ENCODE results near the gene CDH19.

CDH19 gene, protein sequence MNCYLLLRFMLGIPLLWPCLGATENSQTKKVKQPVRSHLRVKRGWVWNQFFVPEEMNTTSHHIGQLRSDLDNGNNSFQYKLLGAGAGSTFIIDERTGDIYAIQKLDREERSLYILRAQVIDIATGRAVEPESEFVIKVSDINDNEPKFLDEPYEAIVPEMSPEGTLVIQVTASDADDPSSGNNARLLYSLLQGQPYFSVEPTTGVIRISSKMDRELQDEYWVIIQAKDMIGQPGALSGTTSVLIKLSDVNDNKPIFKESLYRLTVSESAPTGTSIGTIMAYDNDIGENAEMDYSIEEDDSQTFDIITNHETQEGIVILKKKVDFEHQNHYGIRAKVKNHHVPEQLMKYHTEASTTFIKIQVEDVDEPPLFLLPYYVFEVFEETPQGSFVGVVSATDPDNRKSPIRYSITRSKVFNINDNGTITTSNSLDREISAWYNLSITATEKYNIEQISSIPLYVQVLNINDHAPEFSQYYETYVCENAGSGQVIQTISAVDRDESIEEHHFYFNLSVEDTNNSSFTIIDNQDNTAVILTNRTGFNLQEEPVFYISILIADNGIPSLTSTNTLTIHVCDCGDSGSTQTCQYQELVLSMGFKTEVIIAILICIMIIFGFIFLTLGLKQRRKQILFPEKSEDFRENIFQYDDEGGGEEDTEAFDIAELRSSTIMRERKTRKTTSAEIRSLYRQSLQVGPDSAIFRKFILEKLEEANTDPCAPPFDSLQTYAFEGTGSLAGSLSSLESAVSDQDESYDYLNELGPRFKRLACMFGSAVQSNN

DNA sequence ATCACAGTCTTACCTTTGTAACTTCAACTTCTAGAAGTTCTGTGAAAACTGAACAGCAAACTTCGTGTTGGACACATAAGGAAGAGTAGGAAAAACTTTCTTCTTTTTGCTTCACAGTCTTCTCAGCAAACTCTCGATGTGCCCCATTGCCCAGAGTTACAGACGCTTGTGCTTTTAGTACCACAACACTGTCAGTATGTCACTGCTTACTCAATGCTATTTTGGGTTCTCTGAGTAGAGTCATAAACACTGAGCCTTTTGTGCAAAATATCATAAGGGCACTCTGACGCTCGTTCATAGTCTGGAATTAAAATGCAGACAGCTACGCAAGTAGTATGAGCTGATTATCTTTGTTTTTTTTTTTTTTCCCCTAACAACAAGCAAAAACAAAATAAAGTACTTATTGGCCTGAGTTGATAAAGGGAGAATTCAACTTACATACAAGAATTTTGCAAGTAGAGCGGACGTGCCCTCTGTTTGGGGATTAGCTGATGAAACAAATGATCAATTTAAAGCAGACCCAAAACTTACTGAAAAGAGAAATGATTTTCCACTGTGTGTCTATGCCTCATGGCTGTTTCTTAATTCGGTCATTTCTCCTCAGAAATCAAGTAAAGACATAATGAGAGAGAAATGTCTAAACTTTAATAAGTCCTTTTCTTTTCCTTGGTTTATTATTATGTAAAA is at the start of gene CDH19:
CDH19 (minus strand) TSS at position 150 of the 687 bp plus-strand sequence. CDS start 31,886 bp downstream, outside the sequence.
- DNase-seq: no peak

DNA sequence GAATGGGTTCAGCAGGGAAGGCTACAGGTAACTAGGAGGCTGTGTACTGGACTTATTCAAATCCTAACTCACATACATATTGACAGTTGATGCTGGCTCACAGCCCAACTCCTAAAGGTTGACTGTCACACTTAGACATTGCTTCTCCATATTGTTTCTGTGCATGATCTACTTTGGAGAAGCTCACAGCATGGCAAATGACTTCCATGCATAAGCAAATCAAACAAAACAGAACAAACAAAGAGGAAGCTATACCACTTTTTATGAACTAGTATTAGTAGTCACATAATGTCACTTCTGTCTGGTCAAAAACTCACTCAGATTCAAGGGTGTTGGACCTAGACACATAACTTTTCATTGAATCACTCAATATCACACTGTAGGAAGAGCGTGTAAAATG is 43.8 kb upstream of the CDH19 start:
- no peak for DNase-seq

DNA sequence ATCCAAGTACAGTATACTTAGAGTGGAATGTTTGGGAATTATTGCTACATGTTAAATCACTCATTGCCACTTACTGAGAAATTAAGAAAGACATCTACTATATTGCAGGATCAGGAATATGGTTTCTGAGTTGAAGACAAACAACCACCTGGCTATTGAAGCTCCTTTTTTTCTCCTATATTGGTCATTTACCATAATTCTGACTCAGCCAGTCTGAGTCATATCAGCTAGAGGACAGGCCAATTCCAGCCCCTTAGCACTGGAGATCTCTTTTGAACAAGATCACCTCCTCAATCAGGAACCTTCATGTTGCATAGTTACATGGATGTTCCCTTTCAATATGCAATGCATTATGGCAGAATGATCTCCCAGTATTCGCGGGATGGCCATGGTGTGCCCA is 42.7 kb upstream of the CDH19 start:
- DNase-seq: no peak

DNA sequence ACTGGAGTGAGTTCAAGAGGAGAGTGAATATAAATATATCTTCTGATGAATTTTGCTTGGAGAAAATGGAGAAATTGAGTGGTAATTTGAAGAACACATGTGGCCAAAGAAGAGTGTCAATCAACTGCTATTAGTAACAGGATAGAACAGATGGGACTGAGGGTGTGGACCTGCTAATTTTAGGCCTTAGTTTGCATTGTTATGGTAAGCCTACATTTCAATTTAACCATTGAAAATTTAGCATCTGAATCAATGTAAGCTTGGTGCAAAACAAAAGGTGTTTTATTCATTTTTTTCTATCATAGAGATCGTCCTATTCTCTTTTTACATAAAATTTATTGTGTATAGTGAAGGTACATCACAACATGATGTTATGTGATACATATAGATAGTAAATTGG is 42.1 kb upstream of the CDH19 start:
- no peak for DNase-seq

DNA sequence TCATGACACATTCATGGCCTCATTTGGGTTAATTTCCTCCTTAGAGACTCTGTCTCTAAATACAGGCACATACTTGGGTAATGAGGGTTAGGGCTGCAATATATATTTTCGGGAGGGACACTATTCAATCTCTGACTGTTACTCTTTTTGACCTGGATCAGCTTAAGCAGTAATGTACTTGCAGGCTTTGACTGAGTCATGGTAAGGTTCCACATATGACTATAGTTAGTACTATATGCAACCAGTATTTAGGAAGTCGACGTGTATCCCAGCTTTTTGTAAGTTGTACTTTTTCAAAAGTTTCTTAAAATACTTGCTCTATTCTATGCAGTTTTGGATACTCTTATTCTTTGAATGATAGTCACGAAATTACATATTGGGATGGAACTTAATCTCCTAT is 37.2 kb upstream of the CDH19 start:
- DNase-seq: no peak

DNA sequence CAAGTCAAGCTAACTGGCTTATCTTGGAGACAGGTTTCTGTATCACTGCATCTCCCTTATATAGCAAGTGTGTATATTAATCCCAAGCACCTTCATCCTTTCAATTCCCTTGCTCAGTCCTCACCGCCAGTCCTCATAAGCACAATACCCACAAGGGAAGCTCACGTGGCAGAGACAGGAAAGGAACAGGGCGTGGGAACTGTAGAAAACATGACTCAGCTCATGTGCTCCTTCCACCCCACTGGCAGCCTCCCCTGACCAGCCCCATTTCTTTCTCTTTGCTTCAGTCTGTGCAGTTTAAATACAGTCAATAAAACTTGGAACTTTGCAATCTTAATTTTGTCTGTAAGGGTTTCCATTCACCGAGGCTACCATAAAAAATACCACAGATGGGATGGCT is 36.5 kb upstream of the CDH19 start:
- no peak for DNase-seq

DNA sequence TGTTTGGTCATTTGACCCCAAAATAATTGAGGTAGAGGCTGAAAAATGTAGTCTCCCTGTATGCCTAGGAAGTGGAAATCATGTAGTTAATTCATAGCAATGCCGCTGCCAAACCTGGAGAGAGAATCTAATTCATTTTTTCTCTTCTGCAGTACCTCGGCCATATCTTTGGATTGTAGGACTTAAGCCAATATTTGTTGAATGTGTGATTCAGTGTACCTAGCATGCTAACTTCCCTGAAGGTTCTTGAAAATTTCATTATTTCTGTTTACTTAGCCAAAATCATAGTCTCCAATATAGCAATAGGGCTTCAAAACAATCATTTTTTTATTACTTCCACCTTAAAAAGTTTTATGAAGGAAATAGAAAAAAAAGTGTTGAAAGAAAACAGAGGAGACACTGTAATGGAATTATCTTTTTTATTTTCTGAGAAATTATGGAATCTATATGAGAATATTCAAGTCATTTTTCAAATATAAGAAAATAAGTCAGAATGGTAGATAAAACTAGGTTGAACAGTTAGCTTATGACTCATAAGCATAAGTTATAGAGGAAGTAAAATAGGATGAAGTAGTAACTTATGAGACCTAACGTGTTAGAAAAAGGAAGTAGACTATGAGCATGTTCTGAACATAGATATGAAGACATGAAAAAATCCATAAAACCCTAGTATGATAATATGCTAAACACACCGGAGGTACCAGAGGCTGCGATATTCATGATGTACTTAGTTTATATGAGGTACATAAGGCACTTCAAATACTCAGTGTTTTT is 35.2 kb upstream of the CDH19 start:
- peak; percentile 58 to 61 for DNase-seq

DNA sequence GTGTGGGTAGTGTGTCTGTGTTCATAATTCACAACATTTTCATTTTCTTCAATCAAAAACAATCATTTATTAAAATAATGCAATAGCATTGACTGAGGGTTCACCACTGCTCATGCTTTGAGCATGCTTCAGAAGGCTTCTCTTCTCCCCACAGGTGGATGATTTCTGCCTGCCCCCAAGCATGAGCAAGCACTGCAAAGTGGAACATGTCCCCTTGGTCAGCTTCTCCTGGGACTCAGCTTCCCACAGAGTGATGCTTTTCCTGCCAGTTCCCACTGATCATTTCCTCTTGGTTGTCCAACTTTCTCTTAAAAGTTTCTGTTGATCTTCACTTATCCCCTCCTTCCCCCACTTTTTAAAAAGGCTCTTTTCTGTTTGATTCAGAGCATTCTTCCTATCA is 31.5 kb upstream of the CDH19 start:
- DNase-seq: no peak

DNA sequence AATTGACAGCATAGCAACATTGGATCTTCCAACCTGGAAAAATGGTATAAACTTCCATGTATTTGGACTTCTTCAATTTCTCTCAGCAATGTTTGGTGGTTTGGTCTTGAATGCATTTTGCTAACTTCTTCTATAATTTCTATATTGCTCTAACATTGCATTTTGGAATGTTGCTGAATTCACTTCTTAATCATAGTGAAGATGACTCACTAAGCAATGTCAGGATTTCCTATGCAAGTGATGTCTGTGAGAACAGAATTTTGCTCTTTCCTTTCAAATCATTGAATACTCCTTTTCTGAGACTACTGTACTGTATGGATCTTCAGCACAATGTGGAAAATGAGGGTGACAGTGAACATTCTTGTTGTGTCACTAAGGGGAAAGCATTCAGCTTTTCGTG is 28.9 kb upstream of the CDH19 start:
- no peak for DNase-seq

DNA sequence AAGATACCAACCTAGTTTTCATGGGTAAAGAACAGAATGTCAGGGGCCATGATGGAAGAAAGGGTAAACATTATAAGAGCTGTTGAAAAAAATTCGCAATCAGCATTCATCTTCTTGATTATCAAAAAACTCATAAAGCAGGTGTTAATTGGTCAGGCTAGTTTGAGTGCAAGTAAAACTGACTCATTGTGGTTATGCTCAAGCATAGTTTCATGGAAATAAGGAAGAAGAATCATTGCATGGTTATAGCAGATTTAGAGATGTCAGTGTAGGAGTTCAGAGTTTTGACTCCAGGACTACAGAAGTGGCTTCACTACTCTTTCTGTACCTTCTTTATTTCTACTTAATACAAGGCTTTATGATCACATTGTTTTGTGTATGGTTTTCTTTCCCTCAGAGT is 26.9 kb upstream of the CDH19 start:
- DNase-seq: peak in 1 of 2 experiments; percentile 18

DNA sequence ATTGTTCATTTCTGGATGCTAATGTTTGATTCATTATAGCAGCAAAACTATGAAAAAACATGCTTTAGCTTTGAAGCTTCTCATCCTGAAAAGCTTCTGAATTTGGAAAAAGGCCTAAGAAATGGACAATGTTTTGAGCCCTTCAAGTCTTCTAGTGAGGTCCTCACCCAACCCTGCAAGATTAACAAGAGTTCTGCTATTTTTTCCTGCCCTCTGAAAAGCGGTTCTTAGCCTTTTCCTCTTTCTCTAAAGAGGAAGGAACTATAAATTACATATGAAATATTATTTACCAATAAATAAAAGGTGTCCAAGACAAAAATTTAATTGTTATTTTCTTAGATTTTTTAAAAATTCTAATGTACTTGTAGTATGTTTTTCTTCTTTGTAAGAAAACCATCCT is 19.9 kb upstream of the CDH19 start:
- DNase-seq: no peak

DNA sequence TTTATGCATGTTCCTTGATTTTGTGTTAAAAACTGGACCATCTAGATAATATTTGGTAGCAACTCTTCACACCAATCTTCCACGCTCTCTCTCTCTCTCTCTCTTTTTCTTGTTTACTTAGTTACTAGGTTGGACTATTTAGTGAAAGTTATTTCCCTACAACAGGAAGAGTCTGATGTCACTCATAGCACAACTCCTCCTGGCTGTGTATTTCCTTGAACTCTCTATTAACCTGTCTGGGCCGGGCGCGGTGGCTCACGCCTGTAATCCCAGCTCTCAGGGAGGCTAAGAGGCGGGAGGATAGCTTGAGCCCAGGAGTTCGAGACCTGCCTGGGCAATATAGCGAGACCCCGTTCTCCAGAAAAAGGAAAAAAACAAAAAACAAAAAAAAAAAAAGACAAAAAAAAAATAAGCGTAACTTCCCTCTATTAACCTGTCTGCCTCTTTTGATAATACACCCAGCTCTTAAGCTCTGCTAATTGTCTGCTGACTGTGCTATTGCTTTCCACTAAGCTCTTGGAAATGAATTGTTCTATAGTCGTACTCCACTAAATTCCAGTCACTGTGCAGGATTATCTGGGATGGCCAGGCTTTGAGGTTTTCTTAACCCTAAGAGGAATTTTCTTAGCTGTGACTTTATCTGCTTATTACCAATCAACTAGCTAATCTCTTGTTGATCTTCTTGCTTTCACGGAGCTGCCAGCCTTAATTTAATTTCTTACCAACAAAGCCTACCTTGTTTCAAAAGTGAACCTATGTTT is 18.1 kb upstream of the CDH19 start:
- no peak for DNase-seq

DNA sequence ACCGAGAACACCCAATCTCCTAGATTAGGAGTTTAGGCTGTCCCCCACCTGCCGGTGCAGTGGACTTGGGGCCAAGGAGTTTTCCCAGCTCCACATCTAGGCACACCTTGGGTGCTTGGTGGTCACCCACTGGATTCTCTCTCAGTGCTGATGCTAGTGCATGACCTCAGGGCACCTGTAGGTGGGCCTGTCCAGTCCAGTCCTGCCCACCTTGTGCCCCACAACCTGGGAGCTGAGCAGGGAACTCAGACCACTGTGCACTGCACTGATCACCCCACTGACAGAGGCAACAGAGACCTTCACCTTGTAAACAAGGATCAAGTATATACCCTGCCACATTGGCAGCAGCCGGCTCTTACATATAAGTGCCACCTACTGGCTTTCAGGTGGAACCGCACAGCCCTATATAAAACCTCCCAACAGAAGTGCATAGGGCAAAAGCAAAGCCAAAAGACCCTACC is 12.7 kb upstream of the CDH19 start:
- peak; percentile 8 to 9 for DNase-seq

DNA sequence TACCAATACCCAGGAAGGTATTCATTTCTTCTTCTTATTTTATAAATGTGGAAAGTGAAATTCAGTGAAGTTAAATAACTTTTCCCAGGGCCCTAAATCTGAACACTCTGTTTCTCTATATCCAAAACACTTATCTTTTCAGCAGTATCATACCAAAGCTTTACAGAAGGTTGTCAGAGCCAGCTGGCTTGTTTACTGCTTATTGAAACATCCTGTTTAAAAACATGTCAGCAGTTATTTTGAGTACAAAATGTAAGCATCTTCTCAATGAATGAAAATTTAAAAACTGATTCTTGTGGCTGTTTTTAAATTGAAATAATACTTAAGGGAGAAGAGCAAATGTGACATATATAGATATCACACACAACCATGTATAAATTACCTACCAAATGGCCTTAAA is 11.3 kb upstream of the CDH19 start:
- DNase-seq: no peak

DNA sequence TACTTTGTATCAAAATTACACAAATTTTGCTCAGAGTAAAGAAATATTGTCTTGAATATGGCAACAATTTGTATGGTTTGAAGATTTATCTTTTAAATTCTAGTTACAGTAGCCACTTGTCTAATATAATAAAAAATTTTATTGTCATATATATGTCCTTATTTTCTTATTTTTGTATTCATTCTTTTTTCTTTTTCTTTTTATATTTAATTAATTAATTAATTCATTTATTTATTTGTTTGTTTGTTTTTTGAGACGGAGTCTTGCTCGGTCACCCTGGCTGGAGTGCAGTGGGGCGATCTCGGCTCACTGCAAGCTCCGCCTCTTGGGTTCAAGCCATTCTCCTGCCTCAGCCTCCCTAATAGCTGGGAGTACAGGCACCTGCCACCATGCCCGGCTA is 3.7 kb upstream of the CDH19 start:
- DNase-seq: no peak

DNA sequence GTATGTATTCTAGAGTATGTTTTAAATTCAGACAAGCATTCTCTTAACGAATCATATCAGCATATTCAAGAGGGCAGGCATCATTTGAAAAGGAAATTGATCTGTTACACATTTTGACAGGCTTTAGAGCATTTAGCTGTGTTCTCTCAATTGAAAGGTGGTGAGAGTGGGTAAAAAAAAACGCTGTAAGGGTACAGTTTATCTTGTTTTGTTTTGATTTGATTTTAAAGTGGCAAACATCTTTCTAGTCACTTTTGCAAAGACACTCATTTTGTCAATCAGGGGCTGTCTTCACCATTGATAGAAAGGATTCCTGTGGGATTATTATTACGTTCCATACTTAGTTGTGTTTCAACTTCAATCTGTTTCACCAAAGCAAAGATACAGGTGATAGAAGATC is 2.2 kb downstream of the CDH19 start:
- DNase-seq: no peak

DNA sequence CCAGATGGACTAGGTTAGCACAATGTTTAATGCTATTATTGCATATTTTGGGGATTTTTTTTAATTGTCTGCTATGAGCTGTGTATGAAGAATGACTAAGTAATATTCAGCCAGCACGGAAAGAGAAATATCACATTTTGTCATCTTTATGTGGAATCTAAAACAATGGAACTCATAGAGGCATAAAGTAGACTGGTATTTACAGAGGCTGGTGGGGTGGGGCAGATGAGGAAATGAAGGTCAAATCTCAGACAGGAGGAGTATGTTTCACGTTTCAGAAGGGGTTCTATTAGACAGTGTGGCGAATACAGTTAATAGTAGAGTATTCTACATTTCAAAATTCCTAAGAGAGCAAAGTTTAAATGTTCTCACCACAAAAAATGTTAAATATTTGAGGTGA is 4.7 kb downstream of the CDH19 start:
- DNase-seq: no peak

DNA sequence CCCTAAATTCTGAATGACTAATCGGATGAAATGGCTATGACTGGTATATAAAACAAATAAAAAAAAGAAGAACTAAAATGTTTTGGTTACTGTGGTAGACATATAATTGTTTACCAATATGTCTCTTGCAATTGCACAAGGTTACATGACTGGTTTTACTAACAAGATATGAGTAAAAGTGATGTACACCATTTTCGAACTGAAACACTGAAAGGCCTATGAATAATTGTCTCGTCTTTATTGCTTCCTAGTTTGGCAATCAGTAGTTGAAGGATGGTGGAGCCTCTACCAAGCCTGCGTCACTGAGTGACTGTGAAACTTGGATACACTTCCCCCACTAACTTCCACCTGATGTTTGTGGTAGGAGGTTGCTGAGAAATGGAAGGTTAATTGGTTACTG is 16.5 kb downstream of the CDH19 start:
- DNase-seq: no peak

DNA sequence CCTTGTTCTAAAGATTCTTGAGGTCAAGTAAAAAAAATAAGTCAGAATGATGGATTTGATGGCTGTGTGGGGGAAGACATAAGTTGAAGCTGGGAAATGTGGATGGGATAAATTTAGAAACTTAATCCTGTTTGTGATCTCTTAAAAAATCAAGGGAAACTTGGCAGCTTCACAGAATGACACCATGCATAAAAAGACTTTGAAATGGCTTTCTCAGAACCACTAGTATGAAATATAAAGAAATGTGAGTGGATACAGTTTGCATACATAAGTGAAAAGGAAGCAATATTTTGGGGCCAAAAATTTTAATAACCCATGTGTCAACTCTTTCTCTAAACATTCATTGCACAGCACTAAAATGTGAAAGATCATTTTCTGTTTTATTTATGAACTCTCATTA is 21.7 kb downstream of the CDH19 start:
- DNase-seq: no peak

DNA sequence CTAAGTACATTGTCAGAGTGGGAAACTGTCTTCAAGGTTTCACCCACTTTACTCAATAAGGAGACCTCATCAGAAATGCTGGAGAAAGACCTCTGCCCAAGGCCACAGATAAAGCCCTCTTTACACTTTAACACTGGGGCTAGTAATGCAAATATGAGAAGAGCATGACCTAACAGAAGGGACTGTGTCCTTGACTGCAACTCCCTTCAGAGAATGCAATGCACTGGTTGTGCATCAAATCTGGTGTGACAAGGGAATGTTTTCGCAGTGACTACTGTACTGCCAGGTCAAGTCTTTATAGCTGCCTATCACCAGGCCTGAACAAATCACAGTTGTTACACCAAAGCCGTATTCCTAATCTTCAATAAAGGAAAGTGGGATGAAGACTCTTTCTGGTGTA is 28.6 kb downstream of the CDH19 start:
- no peak for DNase-seq

DNA sequence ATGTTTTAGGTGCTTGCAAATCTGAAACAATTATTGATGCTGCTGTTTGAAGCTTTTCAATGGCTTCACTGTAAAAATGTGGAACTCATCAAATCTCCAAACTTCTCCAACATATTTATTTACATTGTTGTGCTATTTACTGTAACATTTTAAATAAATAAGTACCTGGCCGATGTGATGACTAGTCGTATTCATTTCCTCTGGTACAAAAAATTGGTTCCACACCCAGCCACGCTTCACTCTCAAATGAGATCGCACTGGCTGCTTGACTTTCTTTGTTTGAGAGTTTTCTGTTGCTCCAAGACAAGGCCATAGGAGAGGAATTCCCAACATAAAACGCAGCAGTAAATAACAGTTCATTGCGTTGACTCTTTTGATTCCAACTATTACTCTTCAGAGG is 32.0 kb downstream of the CDH19 start:
- DNase-seq: no peak

DNA sequence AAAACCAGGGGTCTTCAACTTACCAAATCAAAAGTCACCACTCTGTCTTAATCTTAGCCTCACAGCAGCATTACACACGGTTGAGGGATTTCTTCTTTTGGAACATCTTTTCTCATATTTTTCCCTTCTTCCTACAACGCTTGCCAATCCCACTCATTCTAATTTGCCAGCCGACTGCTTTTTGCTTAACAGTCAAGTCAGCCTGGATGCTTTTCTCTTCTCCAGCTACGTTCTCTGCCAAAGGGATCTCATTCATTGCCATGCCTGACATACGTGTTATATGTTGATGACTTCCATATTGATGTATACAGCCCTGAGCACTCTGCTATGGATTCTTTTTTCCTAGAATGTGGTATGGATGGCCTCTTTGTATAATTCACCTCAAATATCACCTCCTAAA is 37.3 kb downstream of the CDH19 start:
- no peak for DNase-seq
